ENCODE measurements around the gene BRICD5.
A peak's percentile ranks its signal among the peaks of the same experiment; 100 is the strongest.
"Not testable (repeated sequence)": the region's sequence is repeated elsewhere in the genome, so short reads cannot be mapped to it uniquely, and the experiment has no call there.

Gene BRICD5

DNA sequence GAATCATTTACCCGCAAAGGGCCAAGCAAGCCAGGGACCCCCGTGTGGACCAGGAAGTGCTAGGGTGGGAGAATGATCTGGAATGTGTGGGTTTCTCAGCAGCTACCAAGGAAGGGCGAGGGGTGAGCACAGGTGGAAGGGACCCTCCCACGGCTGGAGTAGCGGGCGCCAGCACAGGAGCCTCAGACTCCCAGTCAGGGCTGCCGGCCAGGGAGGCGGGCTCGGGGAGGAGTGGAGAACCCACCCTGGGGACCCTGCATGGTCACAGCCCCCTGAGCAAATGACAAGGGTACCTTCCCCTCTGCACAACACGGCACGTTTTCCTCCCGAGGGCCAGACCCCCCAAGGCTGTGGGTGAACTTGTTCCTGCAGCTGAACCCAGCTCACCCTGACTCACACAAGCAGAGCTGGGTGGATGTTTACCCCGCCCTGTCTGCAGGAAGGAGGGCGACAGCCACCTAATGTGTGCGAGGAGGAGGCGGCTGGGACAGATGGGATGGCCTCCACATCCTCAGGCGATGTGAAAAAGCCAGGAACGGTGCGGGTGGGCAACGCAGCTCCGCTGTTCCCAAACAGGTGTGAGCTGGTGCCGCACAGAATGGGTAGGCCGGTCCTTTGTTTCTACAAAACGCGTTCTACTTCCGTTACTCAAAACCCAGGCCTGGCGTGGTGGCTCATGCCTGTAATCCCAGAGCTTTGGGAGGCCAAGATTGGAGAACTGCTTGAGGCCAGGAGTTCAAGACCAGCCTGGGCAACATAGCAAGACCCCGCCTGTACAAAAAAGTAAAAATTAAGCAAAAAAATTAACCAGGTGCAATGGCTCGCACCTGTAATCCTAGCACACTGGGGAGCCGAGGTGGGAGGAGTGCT, 34.5 kb upstream of the BRICD5 start:
- Histone ChIP-seq H3K36me3 (ENCODE audit: control insufficient read depth, insufficient read depth, low read length) (peaks cover 41% of the 10 kb centered on the region), H3K9me3 (ENCODE audit: control insufficient read depth, insufficient read depth, low read length) (no peaks in the 10 kb centered on the region), H3K9ac (ENCODE audit: low read depth, low read length) (no peak overlapping the region), H3K4me3 (ENCODE audit: low read depth, low read length) (no peak overlapping the region), H3K4me1 (ENCODE audit: control insufficient read depth, insufficient read depth, low read length) (no peaks in the 10 kb centered on the region), H3K27me3 (ENCODE audit: control insufficient read depth, insufficient read depth, low read length) (no peaks in the 10 kb centered on the region)

GRCh38 chr16:2244301-2244700, 33.6 kb upstream of the BRICD5 start:
- Histone ChIP-seq H3K9ac (ENCODE audit: low read depth, low read length) (no peak overlapping the region), H3K36me3 (ENCODE audit: control insufficient read depth, insufficient read depth, low read length) (peaks cover 41% of the 10 kb centered on the region)

GRCh38 chr16:2243781-2244180, 33.1 kb upstream of the BRICD5 start:
- no peak overlapping the region for H3K4me3 ChIP-seq (ENCODE audit: low read depth, low read length)
- H3K9ac ChIP-seq (ENCODE audit: low read depth, low read length) = no peak overlapping the region
- H3K36me3 ChIP-seq (ENCODE audit: control insufficient read depth, insufficient read depth, low read length) = peaks cover 38% of the 10 kb centered on the region
- H3K4me1 ChIP-seq (ENCODE audit: control insufficient read depth, insufficient read depth, low read length) = no peaks in the 10 kb centered on the region
- H3K9me3 ChIP-seq (ENCODE audit: control insufficient read depth, insufficient read depth, low read length) = no peaks in the 10 kb centered on the region
- no peaks in the 10 kb centered on the region for H3K27me3 ChIP-seq (ENCODE audit: control insufficient read depth, insufficient read depth, low read length)

More at GRCh38 chr16:2244301-2244700, 33.6 kb upstream of the BRICD5 start:
- H3K27me3 ChIP-seq (ENCODE audit: control insufficient read depth, insufficient read depth, low read length) = no peaks in the 10 kb centered on the region
- no peaks in the 10 kb centered on the region for H3K4me1 ChIP-seq (ENCODE audit: control insufficient read depth, insufficient read depth, low read length)
- H3K9me3 ChIP-seq (ENCODE audit: control insufficient read depth, insufficient read depth, low read length) = no peaks in the 10 kb centered on the region
- no peak overlapping the region for H3K4me3 ChIP-seq (ENCODE audit: low read depth, low read length)

GRCh38 chr16:2243031-2243528, 32.4 kb upstream of the BRICD5 start:
- no peaks in the 10 kb centered on the region for H3K27me3 ChIP-seq (ENCODE audit: control insufficient read depth, insufficient read depth, low read length)

DNA sequence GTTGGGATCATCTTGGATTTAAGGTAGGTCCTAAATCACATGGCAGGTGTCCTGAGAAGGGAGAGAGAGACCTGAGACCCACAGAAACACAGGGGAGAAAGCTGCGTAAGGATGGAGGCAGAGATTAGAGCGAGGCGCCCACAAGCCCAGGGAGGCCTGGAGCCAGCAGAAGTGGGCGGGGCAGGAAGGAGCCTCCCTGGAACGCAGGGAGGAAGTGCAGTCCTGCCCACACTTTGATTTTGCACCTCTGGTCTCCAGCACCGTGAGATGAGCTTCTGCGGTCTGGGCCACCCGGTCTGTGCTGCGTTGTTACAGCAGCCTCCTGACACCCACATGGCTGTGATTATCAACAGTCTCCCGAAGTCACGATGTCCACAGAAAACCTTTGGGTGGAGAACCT, 31.9 kb upstream of the BRICD5 start:
- Histone ChIP-seq H3K9me3 (ENCODE audit: control insufficient read depth, insufficient read depth, low read length) (no peaks in the 10 kb centered on the region), H3K27me3 (ENCODE audit: control insufficient read depth, insufficient read depth, low read length) (peaks cover under 1% of the 10 kb centered on the region), H3K9ac (ENCODE audit: low read depth, low read length) (no peak overlapping the region), H3K4me3 (ENCODE audit: low read depth, low read length) (no peak overlapping the region), H3K4me1 (ENCODE audit: control insufficient read depth, insufficient read depth, low read length) (no peaks in the 10 kb centered on the region), H3K36me3 (ENCODE audit: control insufficient read depth, insufficient read depth, low read length) (peaks cover 38% of the 10 kb centered on the region)

More at GRCh38 chr16:2243031-2243528, 32.4 kb upstream of the BRICD5 start:
- no peaks in the 10 kb centered on the region for H3K4me1 ChIP-seq (ENCODE audit: control insufficient read depth, insufficient read depth, low read length)
- H3K9ac ChIP-seq (ENCODE audit: low read depth, low read length) = no peak overlapping the region
- H3K9me3 ChIP-seq (ENCODE audit: control insufficient read depth, insufficient read depth, low read length) = no peaks in the 10 kb centered on the region
- no peak overlapping the region for H3K4me3 ChIP-seq (ENCODE audit: low read depth, low read length)
- H3K36me3 ChIP-seq (ENCODE audit: control insufficient read depth, insufficient read depth, low read length) = peaks cover 38% of the 10 kb centered on the region

DNA sequence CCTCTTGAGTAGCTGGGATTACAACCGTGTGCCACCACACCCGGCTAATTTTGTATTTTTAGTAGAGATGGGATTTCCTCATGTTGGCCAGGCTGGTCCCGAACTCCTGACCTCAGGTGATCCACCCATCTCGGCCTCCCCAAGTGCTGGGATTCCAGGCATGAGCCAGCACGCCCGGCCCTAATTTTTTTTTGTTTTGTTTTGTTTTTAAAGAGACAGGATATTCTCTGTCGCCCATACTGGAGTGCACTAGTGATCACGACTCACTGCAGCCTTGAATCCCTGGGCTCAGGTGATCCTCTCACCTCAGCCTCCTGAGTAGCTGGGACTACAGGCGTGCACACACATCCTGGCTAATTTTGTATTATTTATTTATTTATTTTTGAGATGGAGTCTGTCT, 29.7 kb upstream of the BRICD5 start:
- not testable (repeated sequence) for H3K4me3 ChIP-seq (ENCODE audit: low read depth, low read length); H3K27me3 ChIP-seq (ENCODE audit: control insufficient read depth, insufficient read depth, low read length); H3K4me1 ChIP-seq (ENCODE audit: control insufficient read depth, insufficient read depth, low read length); H3K9ac ChIP-seq (ENCODE audit: low read depth, low read length); H3K9me3 ChIP-seq (ENCODE audit: control insufficient read depth, insufficient read depth, low read length)
- peaks cover 34% of the 10 kb centered on the region for H3K36me3 ChIP-seq (ENCODE audit: control insufficient read depth, insufficient read depth, low read length)

GRCh38 chr16:2238838-2239675, 28.4 kb upstream of the BRICD5 start:
- H3K4me3 ChIP-seq (ENCODE audit: low read depth, low read length) = no peak overlapping the region
- peaks cover 32% of the 10 kb centered on the region for H3K36me3 ChIP-seq (ENCODE audit: control insufficient read depth, insufficient read depth, low read length)
- H3K4me1 ChIP-seq (ENCODE audit: control insufficient read depth, insufficient read depth, low read length) = no peaks in the 10 kb centered on the region
- H3K27me3 ChIP-seq (ENCODE audit: control insufficient read depth, insufficient read depth, low read length) = peaks cover 3% of the 10 kb centered on the region
- no peaks in the 10 kb centered on the region for H3K9me3 ChIP-seq (ENCODE audit: control insufficient read depth, insufficient read depth, low read length)
- no peak overlapping the region for H3K9ac ChIP-seq (ENCODE audit: low read depth, low read length)

GRCh38 chr16:2238150-2238837, 27.6 kb upstream of the BRICD5 start:
- Histone ChIP-seq H3K27me3 (ENCODE audit: control insufficient read depth, insufficient read depth, low read length) (peaks cover 3% of the 10 kb centered on the region), H3K9ac (ENCODE audit: low read depth, low read length) (no peak overlapping the region), H3K4me1 (ENCODE audit: control insufficient read depth, insufficient read depth, low read length) (no peaks in the 10 kb centered on the region), H3K4me3 (ENCODE audit: low read depth, low read length) (peak overlapping the region; percentile 46), H3K36me3 (ENCODE audit: control insufficient read depth, insufficient read depth, low read length) (peaks cover 31% of the 10 kb centered on the region), H3K9me3 (ENCODE audit: control insufficient read depth, insufficient read depth, low read length) (no peaks in the 10 kb centered on the region)

DNA sequence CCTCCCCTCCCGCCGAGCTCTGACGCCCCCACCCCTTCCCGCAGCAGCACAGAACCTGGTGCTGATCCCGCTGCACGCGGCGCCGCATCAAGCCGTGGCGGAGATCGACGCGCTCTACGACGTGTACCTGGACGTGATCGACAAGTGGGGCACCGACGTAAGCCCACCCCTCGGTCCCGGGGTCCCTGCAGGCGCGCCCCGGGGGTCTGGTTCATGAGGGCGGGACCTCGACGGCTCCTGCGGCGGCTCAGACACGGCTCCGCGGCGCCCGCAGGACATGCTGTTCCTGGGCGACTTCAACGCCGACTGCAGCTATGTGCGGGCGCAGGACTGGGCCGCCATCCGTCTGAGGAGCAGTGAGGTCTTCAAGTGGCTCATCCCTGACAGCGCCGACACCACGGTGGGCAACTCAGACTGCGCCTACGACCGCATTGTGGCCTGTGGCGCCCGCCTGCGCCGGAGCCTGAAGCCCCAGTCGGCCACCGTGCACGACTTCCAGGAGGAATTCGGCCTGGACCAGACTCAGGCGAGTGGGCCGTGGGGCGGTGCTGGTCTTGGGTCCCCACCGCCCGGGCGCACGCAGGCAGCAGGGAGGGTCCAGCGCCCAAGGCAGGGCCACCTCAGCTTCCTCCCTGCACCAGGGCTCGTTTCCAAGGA, 27.0 kb upstream of the BRICD5 start:
- peaks cover 3% of the 10 kb centered on the region for H3K27me3 ChIP-seq (ENCODE audit: control insufficient read depth, insufficient read depth, low read length)
- no peaks in the 10 kb centered on the region for H3K9me3 ChIP-seq (ENCODE audit: control insufficient read depth, insufficient read depth, low read length)
- H3K4me3 ChIP-seq (ENCODE audit: low read depth, low read length) = peak overlapping the region; percentile 46
- H3K36me3 ChIP-seq (ENCODE audit: control insufficient read depth, insufficient read depth, low read length) = peaks cover 30% of the 10 kb centered on the region
- no peaks in the 10 kb centered on the region for H3K4me1 ChIP-seq (ENCODE audit: control insufficient read depth, insufficient read depth, low read length)
- no peak overlapping the region for H3K9ac ChIP-seq (ENCODE audit: low read depth, low read length)

DNA sequence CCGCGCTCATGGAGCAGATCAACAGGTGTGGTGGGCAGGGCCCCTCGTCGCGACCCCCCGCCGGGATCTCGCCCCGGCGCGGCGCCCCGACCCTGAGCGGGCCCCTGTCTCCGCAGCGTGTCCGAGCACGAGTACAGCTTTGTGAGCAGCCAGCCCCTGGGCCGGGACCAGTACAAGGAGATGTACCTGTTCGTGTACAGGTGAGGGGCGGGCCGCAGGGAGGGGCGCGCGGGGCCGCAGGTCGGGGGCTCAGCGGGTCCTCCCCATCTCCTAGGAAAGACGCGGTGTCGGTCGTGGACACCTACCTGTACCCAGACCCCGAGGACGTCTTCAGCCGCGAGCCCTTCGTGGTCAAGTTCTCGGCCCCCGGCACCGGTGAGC, 26.4 kb upstream of the BRICD5 start:
- Histone ChIP-seq H3K36me3 (ENCODE audit: control insufficient read depth, insufficient read depth, low read length) (peaks cover 35% of the 10 kb centered on the region), H3K9me3 (ENCODE audit: control insufficient read depth, insufficient read depth, low read length) (no peaks in the 10 kb centered on the region), H3K4me3 (ENCODE audit: low read depth, low read length) (peak overlapping the region; percentile 31), H3K27me3 (ENCODE audit: control insufficient read depth, insufficient read depth, low read length) (peaks cover 3% of the 10 kb centered on the region), H3K9ac (ENCODE audit: low read depth, low read length) (no peak overlapping the region), H3K4me1 (ENCODE audit: control insufficient read depth, insufficient read depth, low read length) (no peaks in the 10 kb centered on the region)
